ENCODE results near the gene VWA3A.
A peak's percentile ranks its signal among the peaks of the same experiment; 100 is the strongest.

- TF ChIP-seq, protein P1, sequence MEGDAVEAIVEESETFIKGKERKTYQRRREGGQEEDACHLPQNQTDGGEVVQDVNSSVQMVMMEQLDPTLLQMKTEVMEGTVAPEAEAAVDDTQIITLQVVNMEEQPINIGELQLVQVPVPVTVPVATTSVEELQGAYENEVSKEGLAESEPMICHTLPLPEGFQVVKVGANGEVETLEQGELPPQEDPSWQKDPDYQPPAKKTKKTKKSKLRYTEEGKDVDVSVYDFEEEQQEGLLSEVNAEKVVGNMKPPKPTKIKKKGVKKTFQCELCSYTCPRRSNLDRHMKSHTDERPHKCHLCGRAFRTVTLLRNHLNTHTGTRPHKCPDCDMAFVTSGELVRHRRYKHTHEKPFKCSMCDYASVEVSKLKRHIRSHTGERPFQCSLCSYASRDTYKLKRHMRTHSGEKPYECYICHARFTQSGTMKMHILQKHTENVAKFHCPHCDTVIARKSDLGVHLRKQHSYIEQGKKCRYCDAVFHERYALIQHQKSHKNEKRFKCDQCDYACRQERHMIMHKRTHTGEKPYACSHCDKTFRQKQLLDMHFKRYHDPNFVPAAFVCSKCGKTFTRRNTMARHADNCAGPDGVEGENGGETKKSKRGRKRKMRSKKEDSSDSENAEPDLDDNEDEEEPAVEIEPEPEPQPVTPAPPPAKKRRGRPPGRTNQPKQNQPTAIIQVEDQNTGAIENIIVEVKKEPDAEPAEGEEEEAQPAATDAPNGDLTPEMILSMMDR (conservative IDR thresholded peaks at IDR 0.05; ENCODE audit: low read depth, low read length), result peak; percentile 65
- no peak for TF ChIP-seq FOS (IDR thresholded peaks at IDR 0.05; ENCODE audit: low read depth, low read length)
- TF ChIP-seq RFX5 (IDR thresholded peaks at IDR 0.05; ENCODE audit: low read depth, low read length), result no peak
- peak; percentile 67 for TF ChIP-seq RAD21 (IDR thresholded peaks at IDR 0.05; ENCODE audit: low read length)
- no peak for TF ChIP-seq MXI1 (IDR thresholded peaks at IDR 0.05; ENCODE audit: borderline replicate concordance, low read depth, low read length)
- TF ChIP-seq MAFK (IDR thresholded peaks at IDR 0.05; ENCODE audit: low read depth, low read length), result no peak
- peak; percentile 43; the same call in 1 of the 2 replicates for TF ChIP-seq BHLHE40 (IDR thresholded peaks at IDR 0.05; ENCODE audit: low read depth, low read length)
- TF ChIP-seq RCOR1 (IDR thresholded peaks at IDR 0.05; ENCODE audit: insufficient replicate concordance, low read length), result no peak
- TF ChIP-seq POLR2A (IDR thresholded peaks at IDR 0.05; ENCODE audit: low read depth, low read length), result no peak
- no peak for TF ChIP-seq USF2 (IDR thresholded peaks at IDR 0.05; ENCODE audit: low read depth, low read length)
- no peak for TF ChIP-seq NFE2L2 (IDR thresholded peaks at IDR 0.05; ENCODE audit: low read depth, low read length)
These were observed 6.3 kb downstream of the VWA3A start for GRCh38 chr16:22098405-22099255.

All from IMR-90 (cell line).